IPS-18a (cell line): ENCODE data around the gene GCDH.

Source experiments
- H3K27ac ChIP-seq: one replicate; pipeline ENCODE4 v1.5.1; 2013; ENCODE audit warnings: low read length
- H3K27me3 ChIP-seq: one replicate; pipeline ENCODE4 v1.6.1; 2013; ENCODE audit warnings: mild to moderate bottlenecking, low read length; ENCODE audit not compliant: control insufficient read depth, insufficient read depth
- H3K36me3 ChIP-seq: one replicate; pipeline ENCODE4 v1.6.1; 2013; ENCODE audit warnings: low read depth, low read length; ENCODE audit not compliant: control insufficient read depth
- H3K4me1 ChIP-seq: one replicate; pipeline ENCODE4 v1.6.1; 2013; ENCODE audit warnings: low read depth, low read length; ENCODE audit not compliant: control insufficient read depth
- H3K4me3 ChIP-seq: one replicate; pipeline ENCODE4 v1.5.1; 2013; ENCODE audit warnings: low read length
- H3K9ac ChIP-seq: one replicate; pipeline ENCODE4 v1.6.1; 2013; ENCODE audit warnings: mild to moderate bottlenecking, low read length, moderate library complexity
- H3K9me3 ChIP-seq: one replicate; pipeline ENCODE4 v1.6.1; 2013; ENCODE audit warnings: low read depth, low read length; ENCODE audit not compliant: control insufficient read depth

Gene GCDH

GRCh38 chr19:12918253-12918652 is 27.3 kb downstream of the GCDH start:
- Histone ChIP-seq H3K4me1 (peaks cover 7% of the 10 kb centered on the region), H3K27ac (no peak overlapping the region), H3K9ac (no peak overlapping the region), H3K27me3 (peaks cover 13% of the 10 kb centered on the region), H3K4me3 (no peak overlapping the region), H3K36me3 (peaks cover 7% of the 10 kb centered on the region), H3K9me3 (no peaks in the 10 kb centered on the region)

GRCh38 chr19:12921047-12921446 is 30.1 kb downstream of the GCDH start:
- Histone ChIP-seq H3K4me1 (no peaks in the 10 kb centered on the region), H3K36me3 (peaks cover 27% of the 10 kb centered on the region), H3K27ac (no peak overlapping the region)

GRCh38 chr19:12922959-12923358 is 32.0 kb downstream of the GCDH start:
- Histone ChIP-seq H3K9ac (no peak overlapping the region), H3K27me3 (peaks cover 11% of the 10 kb centered on the region), H3K9me3 (no peaks in the 10 kb centered on the region), H3K36me3 (peaks cover 43% of the 10 kb centered on the region), H3K27ac (no peak overlapping the region), H3K4me1 (no peaks in the 10 kb centered on the region), H3K4me3 (no peak overlapping the region)

More at GRCh38 chr19:12921047-12921446, 30.1 kb downstream of the GCDH start:
- H3K4me3 ChIP-seq: no peak overlapping the region
- H3K27me3 ChIP-seq: peaks cover 13% of the 10 kb centered on the region
- H3K9me3 ChIP-seq: no peaks in the 10 kb centered on the region
- no peak overlapping the region for H3K9ac ChIP-seq

GRCh38 chr19:12924621-12925310 is 33.8 kb downstream of the GCDH start:
- Histone ChIP-seq H3K36me3 (peaks cover 61% of the 10 kb centered on the region), H3K27ac (no peak overlapping the region), H3K4me1 (no peaks in the 10 kb centered on the region), H3K27me3 (no peaks in the 10 kb centered on the region), H3K4me3 (no peak overlapping the region), H3K9ac (no peak overlapping the region), H3K9me3 (no peaks in the 10 kb centered on the region)

GRCh38 chr19:12930002-12930645 is 39.2 kb downstream of the GCDH start:
- no peak overlapping the region for H3K4me3 ChIP-seq
- H3K27ac ChIP-seq: no peak overlapping the region

DNA sequence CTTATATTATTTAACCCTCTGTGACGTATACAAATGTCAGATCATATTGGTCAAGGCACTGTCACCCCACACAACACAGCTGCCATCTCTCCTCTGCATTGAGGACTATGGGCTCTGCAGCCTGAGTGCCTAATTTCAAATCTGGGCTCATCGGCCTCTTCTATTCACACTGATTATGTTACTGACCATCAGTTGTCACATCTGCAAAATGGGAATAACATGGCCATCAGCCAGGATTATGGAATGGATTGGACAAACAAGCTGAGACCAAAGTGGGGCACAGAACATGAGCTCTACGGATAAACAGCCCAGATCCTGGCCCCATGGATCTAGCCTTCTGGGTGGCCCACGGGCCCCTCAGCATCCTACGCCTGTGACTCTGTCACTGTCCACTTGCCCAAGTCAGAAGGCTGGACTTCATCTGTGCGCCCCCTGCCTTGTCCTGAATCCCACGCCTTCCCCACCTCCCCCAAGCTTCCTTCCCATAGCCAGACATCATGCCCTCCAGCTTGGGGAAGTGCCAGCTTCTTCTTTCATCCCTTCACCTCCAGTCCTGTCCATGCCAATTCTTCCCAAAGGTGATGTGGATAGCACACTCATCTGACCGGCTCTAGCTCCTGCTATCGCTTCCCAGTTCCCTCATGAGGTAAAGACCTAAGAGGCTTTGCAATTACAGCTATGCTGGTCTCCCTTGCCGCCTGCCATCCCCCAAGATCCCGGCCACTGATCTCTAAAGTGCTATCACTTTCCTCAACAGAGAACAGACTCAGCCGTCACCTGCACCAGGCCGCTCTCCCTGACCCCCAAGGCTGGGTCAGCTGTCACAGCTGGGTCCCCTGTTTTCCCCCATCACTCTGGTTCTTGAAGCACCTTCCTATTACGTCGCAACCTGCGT is 41.7 kb downstream of the GCDH start:
- Histone ChIP-seq H3K4me3 (peak overlapping the region; percentile 93), H3K4me1 (peaks cover 11% of the 10 kb centered on the region), H3K27me3 (no peaks in the 10 kb centered on the region), H3K36me3 (peaks cover 26% of the 10 kb centered on the region), H3K9me3 (no peaks in the 10 kb centered on the region), H3K27ac (no peak overlapping the region), H3K9ac (peak overlapping the region; percentile 74)

More at GRCh38 chr19:12930002-12930645, 39.2 kb downstream of the GCDH start:
- peaks cover 4% of the 10 kb centered on the region for H3K4me1 ChIP-seq
- no peaks in the 10 kb centered on the region for H3K27me3 ChIP-seq
- H3K9me3 ChIP-seq: no peaks in the 10 kb centered on the region
- H3K36me3 ChIP-seq: peaks cover 42% of the 10 kb centered on the region
- no peak overlapping the region for H3K9ac ChIP-seq

DNA sequence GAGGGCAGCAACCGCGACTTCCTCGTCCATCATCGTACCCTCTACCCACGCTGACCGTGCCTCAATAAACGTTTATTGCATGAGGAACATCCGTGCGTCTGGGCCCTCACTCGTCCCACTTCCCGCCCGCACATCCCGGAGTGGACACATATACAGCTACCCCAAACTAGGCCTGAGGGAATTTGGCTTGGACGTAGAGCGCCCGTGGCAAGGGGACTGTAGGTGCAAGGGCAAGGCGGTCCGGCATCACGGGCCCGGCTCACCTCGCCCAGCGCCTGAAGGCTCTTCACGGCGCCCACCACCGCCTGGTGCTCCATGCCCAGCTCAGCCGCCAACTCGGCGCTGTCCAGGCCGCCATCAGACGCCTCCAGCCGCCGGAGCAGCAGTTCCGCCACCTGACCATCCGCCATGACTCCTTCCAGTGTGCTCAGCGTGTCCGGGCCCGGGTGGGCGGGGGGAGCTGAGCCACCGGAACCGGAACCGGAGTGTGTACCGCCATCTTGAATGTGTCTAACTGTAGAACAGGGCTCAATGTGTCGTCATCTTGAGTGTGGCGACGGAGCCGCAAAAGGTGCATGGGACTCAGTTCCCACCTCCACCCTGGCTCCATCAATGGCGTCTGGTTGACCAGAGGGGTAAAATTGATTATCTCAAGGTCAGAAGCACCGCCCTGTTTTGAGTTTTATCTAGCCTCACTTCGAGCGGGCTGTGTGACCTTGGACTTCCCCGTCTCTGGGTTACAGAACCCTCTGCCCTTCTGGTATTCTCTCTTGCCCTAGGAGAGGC is 42.5 kb downstream of the GCDH start, which contains the start of gene FARSA:
FARSA (minus strand) TSS at position 425 of the 786 bp plus-strand sequence; CDS start at position 410, 15 bp downstream.
- H3K9me3 ChIP-seq: no peaks in the 10 kb centered on the region
- no peaks in the 10 kb centered on the region for H3K27me3 ChIP-seq
- H3K4me3 ChIP-seq: peak within 1 kb of the TSS; percentile 93
- H3K27ac ChIP-seq: peak within 1 kb of the TSS; percentile 13
- peaks cover 18% of the 10 kb centered on the region for H3K36me3 ChIP-seq
- H3K4me1 ChIP-seq: peaks cover 11% of the 10 kb centered on the region
- H3K9ac ChIP-seq: peak within 1 kb of the TSS; percentile 74

DNA sequence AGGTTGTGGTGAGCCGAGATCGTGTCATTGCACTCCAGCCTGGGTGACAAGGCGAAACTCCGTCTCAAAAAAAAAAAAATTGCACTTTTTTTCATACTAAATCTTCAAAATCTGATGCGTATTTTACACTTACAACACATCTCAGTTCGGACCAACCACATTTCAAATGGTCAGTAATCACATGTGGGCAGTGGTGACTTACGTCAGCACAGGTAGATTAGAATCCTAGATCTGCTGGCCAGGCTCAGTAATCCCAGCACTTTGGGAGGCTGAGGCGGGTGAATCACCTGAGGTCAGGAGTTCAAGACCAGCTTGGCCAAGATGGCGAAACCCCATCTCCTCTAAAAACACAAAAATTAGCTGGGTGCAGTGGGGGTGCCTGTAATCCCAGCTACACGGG is 44.1 kb downstream of the GCDH start:
- Histone ChIP-seq H3K27me3 (no peaks in the 10 kb centered on the region), H3K4me3 (no peak overlapping the region), H3K27ac (no peak overlapping the region), H3K9me3 (no peaks in the 10 kb centered on the region), H3K36me3 (peaks cover 13% of the 10 kb centered on the region), H3K4me1 (peaks cover 20% of the 10 kb centered on the region), H3K9ac (no peak overlapping the region)

- H3K27me3 ChIP-seq: no peaks in the 10 kb centered on the region
- H3K27ac ChIP-seq: no peak overlapping the region
- no peak overlapping the region for H3K4me3 ChIP-seq
- H3K9me3 ChIP-seq: no peaks in the 10 kb centered on the region
- H3K36me3 ChIP-seq: peaks cover 24% of the 10 kb centered on the region
- peaks cover 20% of the 10 kb centered on the region for H3K4me1 ChIP-seq
- H3K9ac ChIP-seq: no peak overlapping the region
These were observed 45.6 kb downstream of the GCDH start for GRCh38 chr19:12936582-12936981.

DNA sequence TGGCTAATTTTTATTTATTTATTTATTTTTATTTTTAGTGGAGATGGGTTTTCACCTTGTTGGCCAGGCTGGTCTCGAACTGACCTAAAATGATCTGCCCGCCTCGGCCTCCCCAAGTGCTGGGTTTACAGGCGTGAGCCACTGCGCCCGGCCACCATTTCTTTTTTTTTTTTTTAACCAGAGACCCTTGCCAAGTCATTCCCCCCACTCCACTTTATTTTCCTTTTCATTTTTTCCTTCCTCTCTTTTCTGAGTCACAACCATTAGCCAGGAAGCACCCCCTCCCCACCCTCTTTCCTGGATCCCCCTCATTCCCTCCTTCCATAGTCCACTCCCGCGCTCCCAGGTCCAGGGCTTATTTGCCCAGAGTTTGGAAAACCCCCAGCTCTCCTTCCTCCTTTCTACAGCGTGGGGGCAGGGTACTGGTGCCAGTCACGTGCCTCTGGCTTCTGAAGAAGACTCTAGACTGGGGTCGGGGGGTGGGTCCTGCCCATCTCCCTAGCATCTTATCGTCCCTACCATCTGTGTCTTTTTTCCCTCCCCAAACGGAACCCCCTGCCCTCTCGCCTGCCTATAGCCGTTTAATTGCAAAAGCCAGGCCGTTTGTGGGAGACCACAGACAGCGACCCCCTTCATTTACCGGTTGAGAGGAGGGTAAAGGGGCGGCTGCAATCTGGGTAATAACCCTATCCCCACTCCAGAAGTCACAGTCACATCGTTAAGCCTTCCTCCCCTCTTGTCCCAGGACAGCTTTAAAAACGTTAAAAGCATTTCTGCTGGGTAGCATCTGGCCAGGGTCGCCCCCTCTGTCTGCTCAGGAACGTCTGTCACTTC is 46.4 kb downstream of the GCDH start:
- peak overlapping the region; percentile 33 for H3K9ac ChIP-seq
- H3K4me3 ChIP-seq: peak overlapping the region; percentile 49
- H3K9me3 ChIP-seq: no peaks in the 10 kb centered on the region
- H3K27ac ChIP-seq: peak overlapping the region; percentile 12
- peaks cover 32% of the 10 kb centered on the region for H3K36me3 ChIP-seq
- no peaks in the 10 kb centered on the region for H3K27me3 ChIP-seq
- H3K4me1 ChIP-seq: peaks cover 20% of the 10 kb centered on the region
